ENCODE results near the gene MIA2.

GRCh38 chr14:39185256-39186049 lies 48.3 kb upstream of the MIA2 start:
- no peak for TF ChIP-seq TAF1 (IDR thresholded peaks at IDR 0.05; ENCODE audit: borderline replicate concordance, low read depth, low read length)
- no peak for TF ChIP-seq EP300 (IDR thresholded peaks at IDR 0.05; ENCODE audit: borderline replicate concordance in 1 of 2, low read depth in 1 of 2, low read length in 1 of 2)
- no peak for TF ChIP-seq TCF12 (IDR thresholded peaks at IDR 0.05)
- no peak for TF ChIP-seq FOXM1 (IDR thresholded peaks at IDR 0.05; ENCODE audit: low read depth)
- TF ChIP-seq PBX3 (IDR thresholded peaks at IDR 0.05), result no peak
- no peak for TF ChIP-seq CTCF (IDR thresholded peaks at IDR 0.05)
- no peak for TF ChIP-seq POLR2AphosphoS5 (IDR thresholded peaks at IDR 0.05; ENCODE audit: low read depth, low read length)
- TF ChIP-seq RCOR1 (IDR thresholded peaks at IDR 0.05; ENCODE audit: low read length), result no peak
- TF ChIP-seq ZBTB33 (IDR thresholded peaks at IDR 0.05; ENCODE audit: borderline replicate concordance, low read depth), result no peak
- no peak for TF ChIP-seq FOXJ3 (CRISPR knock-in tag; IDR thresholded peaks at IDR 0.05)
- no peak for TF ChIP-seq SIN3A (IDR thresholded peaks at IDR 0.05; ENCODE audit: borderline replicate concordance, low read depth, low read length)
